Stomach smooth muscle (tissue), 2 donors: ENCODE results near the gene COIL.

Experiments
- H3K27ac ChIP-seq: one replicate; pipeline ENCODE4 v1.7.0; 2013; ENCODE audit warnings: mild to moderate bottlenecking, low read length, inconsistent platforms
- H3K27me3 ChIP-seq, 2 donors: one replicate each; pipeline ENCODE4 v1.7.0; 2013; ENCODE audit warnings: low read length in 2 of 2; ENCODE audit not compliant: insufficient read depth in 2 of 2, control insufficient read depth in 1 of 2
- H3K36me3 ChIP-seq, 2 donors: one replicate each; pipeline ENCODE4 v1.7.0; 2013; ENCODE audit warnings: low read length in 2 of 2; ENCODE audit not compliant: control insufficient read depth in 2 of 2, insufficient read depth in 2 of 2
- H3K4me1 ChIP-seq: one replicate; pipeline ENCODE4 v1.7.0; 2013; ENCODE audit warnings: low read length; ENCODE audit not compliant: control insufficient read depth, insufficient read depth
- H3K4me3 ChIP-seq, 2 donors: one replicate each; pipeline ENCODE4 v1.7.0; 2013; ENCODE audit warnings: low read length in 2 of 2
- H3K9ac ChIP-seq, 2 donors: one replicate each; pipeline ENCODE4 v1.7.0; 2013; ENCODE audit warnings: low read length in 2 of 2, mild to moderate bottlenecking in 1 of 2
- H3K9me3 ChIP-seq, 2 donors: one replicate each; pipeline ENCODE4 v1.7.0; 2013; ENCODE audit warnings: low read length in 2 of 2; ENCODE audit not compliant: control insufficient read depth in 2 of 2
- donor health status: healthy.
- donor health status: Pancreatic carcinoma.

Gene COIL

GRCh38 chr17:56891751-56892150 lies 69.1 kb downstream of the COIL start:
- H3K4me1 ChIP-seq: no peaks in the 10 kb centered on the region
- H3K9me3 ChIP-seq: peaks cover 4 to 8% of the 10 kb centered on the region in 2 donors
- H3K27me3 ChIP-seq: no peaks in the 10 kb centered on the region
- H3K27ac ChIP-seq: no peak overlapping the region
- peaks cover 22 to 52% of the 10 kb centered on the region in 2 donors for H3K36me3 ChIP-seq
- H3K4me3 ChIP-seq: no peak overlapping the region
- H3K9ac ChIP-seq: no peak overlapping the region

- H3K36me3 ChIP-seq: peaks cover 25 to 52% of the 10 kb centered on the region in 2 donors
Measured at GRCh38 chr17:56890906-56891674, 69.8 kb downstream of the COIL start.

GRCh38 chr17:56890390-56890789 lies 70.5 kb downstream of the COIL start:
- Histone ChIP-seq H3K9me3 (peaks cover 4 to 8% of the 10 kb centered on the region in 2 donors), H3K9ac (no peak overlapping the region), H3K27ac (no peak overlapping the region), H3K4me3 (no peak overlapping the region), H3K36me3 (peaks cover 25 to 48% of the 10 kb centered on the region in 2 donors), H3K4me1 (no peaks in the 10 kb centered on the region), H3K27me3 (no peaks in the 10 kb centered on the region)

More at GRCh38 chr17:56890906-56891674, 69.8 kb downstream of the COIL start:
- Histone ChIP-seq H3K9ac (no peak overlapping the region), H3K9me3 (peaks cover 4 to 8% of the 10 kb centered on the region in 2 donors), H3K4me3 (no peak overlapping the region), H3K27ac (no peak overlapping the region), H3K4me1 (no peaks in the 10 kb centered on the region), H3K27me3 (no peaks in the 10 kb centered on the region)
